ENCODE data around the gene FADS6.
A peak's percentile ranks its signal among the peaks of the same experiment; 100 is the strongest.

The FADS6 gene

GRCh38 chr17:74924250-74924948 is 31.0 kb upstream of the FADS6 start, which contains the start of gene OTOP2:
Gene OTOP2, plus strand, starts transcription at chr17:74924273. Its CDS starts 360 bp downstream, at chr17:74924633.
- Mint-ChIP-seq H3K4me1 (peaks cover 5% of the 10 kb centered on the region), H3K4me3 (no peak within 1 kb of the TSS)

GRCh38 chr17:74923538-74924249 is 30.3 kb upstream of the FADS6 start:
- CTCF ChIA-PET: interaction anchor here (2.0 to 11.0 kb wide), 2 partner anchors 10 to 36 kb away, joined by 6 to 152 read pairs; no protein-coding TSS in a partner anchor
- peaks cover 100% of the 10 kb centered on the region for H3K27me3 Mint-ChIP-seq
- H3K4me3 Mint-ChIP-seq: no peak overlapping the region

More at GRCh38 chr17:74924250-74924948, 31.0 kb upstream of the FADS6 start, which contains the start of gene OTOP2:
- no peaks in the 10 kb centered on the region for H3K36me3 Mint-ChIP-seq
- H3K27ac Mint-ChIP-seq: no peak within 1 kb of the TSS
- H3K27me3 Mint-ChIP-seq: peaks cover 99% of the 10 kb centered on the region
- DNase-seq: no peak
- CTCF ChIA-PET: interaction anchor here (2.0 to 11.0 kb wide), 2 partner anchors 11 to 35 kb away, joined by 6 to 152 read pairs; no protein-coding TSS in a partner anchor
- no peaks in the 10 kb centered on the region for H3K9me3 Mint-ChIP-seq

GRCh38 chr17:74922694-74923537 is 29.5 kb upstream of the FADS6 start, which contains the start of gene USH1G:
Gene USH1G, minus strand, starts transcription at chr17:74923255. Its CDS starts 182 bp downstream, at chr17:74923073.
- Mint-ChIP-seq H3K9me3 (no peaks in the 10 kb centered on the region), H3K4me1 (peaks cover 5% of the 10 kb centered on the region), H3K27ac (no peak within 1 kb of the TSS), H3K4me3 (no peak within 1 kb of the TSS), H3K36me3 (no peaks in the 10 kb centered on the region), H3K27me3 (peaks cover 100% of the 10 kb centered on the region)
- no peak for DNase-seq
- CTCF ChIA-PET: interaction anchor here (11.0 kb wide), 1 partner anchor 36 kb away, joined by 152 read pairs; no protein-coding TSS in a partner anchor

More at GRCh38 chr17:74923538-74924249, 30.3 kb upstream of the FADS6 start:
- H3K36me3 Mint-ChIP-seq: no peaks in the 10 kb centered on the region
- no peak overlapping the region for H3K27ac Mint-ChIP-seq
- H3K9me3 Mint-ChIP-seq: no peaks in the 10 kb centered on the region
- peak; percentile 81 for DNase-seq
- peaks cover 5% of the 10 kb centered on the region for H3K4me1 Mint-ChIP-seq

- H3K27me3 Mint-ChIP-seq: peaks cover 100% of the 10 kb centered on the region
- no peak for DNase-seq
- peaks cover 5% of the 10 kb centered on the region for H3K4me1 Mint-ChIP-seq
- CTCF ChIA-PET: interaction anchor here (11.0 kb wide), 1 partner anchor 37 kb away, joined by 152 read pairs; no protein-coding TSS in a partner anchor
- H3K36me3 Mint-ChIP-seq: no peaks in the 10 kb centered on the region
- H3K9me3 Mint-ChIP-seq: no peaks in the 10 kb centered on the region
- H3K27ac Mint-ChIP-seq: no peak overlapping the region
- H3K4me3 Mint-ChIP-seq: no peak overlapping the region
Observed at GRCh38 chr17:74922172-74922571, 28.7 kb upstream of the FADS6 start.

GRCh38 chr17:74921769-74922168 is 28.3 kb upstream of the FADS6 start:
- H3K27me3 Mint-ChIP-seq: peaks cover 98% of the 10 kb centered on the region
- no peaks in the 10 kb centered on the region for H3K9me3 Mint-ChIP-seq
- H3K27ac Mint-ChIP-seq: no peak overlapping the region
- peaks cover 5% of the 10 kb centered on the region for H3K4me1 Mint-ChIP-seq
- no peak for DNase-seq
- no peak overlapping the region for H3K4me3 Mint-ChIP-seq
- CTCF ChIA-PET: interaction anchor here (11.0 kb wide), 1 partner anchor 38 kb away, joined by 152 read pairs; no protein-coding TSS in a partner anchor
- no peaks in the 10 kb centered on the region for H3K36me3 Mint-ChIP-seq

GRCh38 chr17:74921026-74921681 is 27.7 kb upstream of the FADS6 start:
- Mint-ChIP-seq H3K4me3 (no peak overlapping the region), H3K36me3 (no peaks in the 10 kb centered on the region), H3K27me3 (peaks cover 98% of the 10 kb centered on the region), H3K4me1 (peaks cover 5% of the 10 kb centered on the region), H3K9me3 (no peaks in the 10 kb centered on the region), H3K27ac (no peak overlapping the region)
- no peak for DNase-seq
- CTCF ChIA-PET: interaction anchor here (11.0 kb wide), 1 partner anchor 38 kb away, joined by 152 read pairs; no protein-coding TSS in a partner anchor

GRCh38 chr17:74920642-74921025 is 27.2 kb upstream of the FADS6 start:
- Mint-ChIP-seq H3K27me3 (peaks cover 96% of the 10 kb centered on the region), H3K27ac (no peak overlapping the region), H3K4me1 (peaks cover 5% of the 10 kb centered on the region), H3K36me3 (no peaks in the 10 kb centered on the region), H3K4me3 (no peak overlapping the region), H3K9me3 (no peaks in the 10 kb centered on the region)
- no peak for DNase-seq
- CTCF ChIA-PET: interaction anchor here (11.0 kb wide), 1 partner anchor 39 kb away, joined by 152 read pairs; no protein-coding TSS in a partner anchor

GRCh38 chr17:74920306-74920620 is 26.8 kb upstream of the FADS6 start:
- H3K36me3 Mint-ChIP-seq: no peaks in the 10 kb centered on the region
- peaks cover 95% of the 10 kb centered on the region for H3K27me3 Mint-ChIP-seq

GRCh38 chr17:74919440-74920305 is 26.2 kb upstream of the FADS6 start:
- Mint-ChIP-seq H3K4me1 (peaks cover 4% of the 10 kb centered on the region), H3K27ac (no peak overlapping the region), H3K36me3 (no peaks in the 10 kb centered on the region), H3K9me3 (no peaks in the 10 kb centered on the region), H3K4me3 (no peak overlapping the region), H3K27me3 (peaks cover 95% of the 10 kb centered on the region)
- CTCF ChIA-PET: interaction anchor here (0.9 to 11.0 kb wide), 3 partner anchors 9 to 81 kb away, joined by 3 to 152 read pairs (median 4); no protein-coding TSS in a partner anchor
- no peak for DNase-seq

More at GRCh38 chr17:74920306-74920620, 26.8 kb upstream of the FADS6 start:
- CTCF ChIA-PET: interaction anchor here (11.0 kb wide), 1 partner anchor 39 kb away, joined by 152 read pairs; no protein-coding TSS in a partner anchor
- no peak overlapping the region for H3K4me3 Mint-ChIP-seq
- H3K27ac Mint-ChIP-seq: no peak overlapping the region
- DNase-seq: no peak
- H3K9me3 Mint-ChIP-seq: no peaks in the 10 kb centered on the region
- peaks cover 5% of the 10 kb centered on the region for H3K4me1 Mint-ChIP-seq

- no peak for DNase-seq
- Mint-ChIP-seq H3K9me3 (no peaks in the 10 kb centered on the region), H3K27me3 (peaks cover 92% of the 10 kb centered on the region), H3K36me3 (no peaks in the 10 kb centered on the region), H3K4me1 (no peaks in the 10 kb centered on the region), H3K4me3 (no peak overlapping the region), H3K27ac (no peak overlapping the region)
- CTCF ChIA-PET: interaction anchor here (0.9 to 11.0 kb wide), 3 partner anchors 8 to 82 kb away, joined by 3 to 152 read pairs (median 4); no protein-coding TSS in a partner anchor
Observed at GRCh38 chr17:74918906-74919305, 25.5 kb upstream of the FADS6 start.

- DNase-seq: no peak
- H3K27me3 Mint-ChIP-seq: peaks cover 82% of the 10 kb centered on the region
- no peak overlapping the region for H3K4me3 Mint-ChIP-seq
- H3K36me3 Mint-ChIP-seq: no peaks in the 10 kb centered on the region
- no peak overlapping the region for H3K27ac Mint-ChIP-seq
- H3K9me3 Mint-ChIP-seq: no peaks in the 10 kb centered on the region
- H3K4me1 Mint-ChIP-seq: no peaks in the 10 kb centered on the region
- CTCF ChIA-PET: interaction anchor here (1.5 kb wide), 1 partner anchor 8 kb away, joined by 4 read pairs; no protein-coding TSS in a partner anchor
Observed at GRCh38 chr17:74917430-74917829, 24.0 kb upstream of the FADS6 start.

- no peaks in the 10 kb centered on the region for H3K4me1 Mint-ChIP-seq
- DNase-seq: no peak
- H3K36me3 Mint-ChIP-seq: no peaks in the 10 kb centered on the region
- no peaks in the 10 kb centered on the region for H3K9me3 Mint-ChIP-seq
- no peak overlapping the region for H3K27ac Mint-ChIP-seq
- CTCF ChIA-PET: interaction anchor here (1.5 kb wide), 1 partner anchor 9 kb away, joined by 4 read pairs; no protein-coding TSS in a partner anchor
- peaks cover 82% of the 10 kb centered on the region for H3K27me3 Mint-ChIP-seq
- no peak overlapping the region for H3K4me3 Mint-ChIP-seq
Observed at GRCh38 chr17:74916851-74917199, 23.4 kb upstream of the FADS6 start.
